ENCODE measurements around the gene ASS1. TPM values are rescaled to one million over a fixed set of nuclear protein-coding genes. Genes with fewer than 3 reads are reported as not detected.

Gene ASS1
- total RNA-seq, 1 donor from 2014 or later = 4.5 TPM

- Mint-ChIP-seq H3K4me1 (peaks cover 27% of the 10 kb centered on the region), H3K27ac (ENCODE audit: unreplicated experiment) (no peak overlapping the region), H3K9me3 (no peaks in the 10 kb centered on the region), H3K36me3 (ENCODE audit: low read depth) (no peaks in the 10 kb centered on the region), H3K27me3 (ENCODE audit: low read depth) (peaks cover 57% of the 10 kb centered on the region), H3K4me3 (no peak overlapping the region)
- TF ChIP-seq CTCF (conservative IDR thresholded peaks at IDR 0.05) = no peak
- no peak for DNase-seq (ENCODE audit: low read depth, low spot score)
Observed at GRCh38 chr9:130486103-130486502, 41.3 kb downstream of the ASS1 start.

- Mint-ChIP-seq H3K27ac (ENCODE audit: unreplicated experiment) (peak overlapping the region; percentile 45), H3K9me3 (no peaks in the 10 kb centered on the region), H3K4me1 (peaks cover 24% of the 10 kb centered on the region), H3K4me3 (no peak overlapping the region), H3K36me3 (ENCODE audit: low read depth) (no peaks in the 10 kb centered on the region), H3K27me3 (ENCODE audit: low read depth) (peaks cover 44% of the 10 kb centered on the region)
- TF ChIP-seq CTCF (conservative IDR thresholded peaks at IDR 0.05) = no peak
- DNase-seq (ENCODE audit: low read depth, low spot score) = no peak
Observed at GRCh38 chr9:130487500-130487899, 42.7 kb downstream of the ASS1 start.

- Mint-ChIP-seq H3K4me1 (peaks cover 12% of the 10 kb centered on the region), H3K27ac (ENCODE audit: unreplicated experiment) (no peak overlapping the region), H3K36me3 (ENCODE audit: low read depth) (no peaks in the 10 kb centered on the region), H3K4me3 (no peak overlapping the region), H3K27me3 (ENCODE audit: low read depth) (peaks cover 32% of the 10 kb centered on the region), H3K9me3 (no peaks in the 10 kb centered on the region)
- no peak for TF ChIP-seq CTCF (conservative IDR thresholded peaks at IDR 0.05)
- DNase-seq (ENCODE audit: low read depth, low spot score) = no peak
Observed at GRCh38 chr9:130488621-130489330, 44.0 kb downstream of the ASS1 start.

GRCh38 chr9:130490981-130491380 is 46.2 kb downstream of the ASS1 start:
- DNase-seq (ENCODE audit: low read depth, low spot score) = no peak
- Mint-ChIP-seq H3K4me1 (peaks cover 4% of the 10 kb centered on the region), H3K4me3 (no peak overlapping the region), H3K36me3 (ENCODE audit: low read depth) (peaks cover 10% of the 10 kb centered on the region), H3K9me3 (peaks cover 9% of the 10 kb centered on the region), H3K27ac (ENCODE audit: unreplicated experiment) (peak overlapping the region; percentile 84), H3K27me3 (ENCODE audit: low read depth) (peaks cover 15% of the 10 kb centered on the region)
- TF ChIP-seq CTCF (conservative IDR thresholded peaks at IDR 0.05) = no peak

GRCh38 chr9:130491830-130492482 is 47.2 kb downstream of the ASS1 start:
- Mint-ChIP-seq H3K27me3 (ENCODE audit: low read depth) (peaks cover 8% of the 10 kb centered on the region), H3K4me3 (no peak overlapping the region), H3K9me3 (peaks cover 9% of the 10 kb centered on the region), H3K4me1 (peaks cover 7% of the 10 kb centered on the region), H3K27ac (ENCODE audit: unreplicated experiment) (no peak overlapping the region), H3K36me3 (ENCODE audit: low read depth) (peaks cover 10% of the 10 kb centered on the region)
- TF ChIP-seq CTCF (conservative IDR thresholded peaks at IDR 0.05) = no peak
- no peak for DNase-seq (ENCODE audit: low read depth, low spot score)
